GM21381 (cell line): Measurements from ENCODE around the gene SLC49A3.
"Not testable (repeated sequence)": the region's sequence is repeated elsewhere in the genome, so short reads cannot be mapped to it uniquely, and the experiment has no call there.

Source experiments
- ATAC-seq: cut with Tn5 transposase; IDR thresholded peaks from one replicate; pipeline ENCODE4 v1.9.1; 2021; ENCODE audit warnings: mild to moderate bottlenecking, moderate library complexity; ENCODE audit not compliant: unreplicated experiment

The SLC49A3 gene

DNA sequence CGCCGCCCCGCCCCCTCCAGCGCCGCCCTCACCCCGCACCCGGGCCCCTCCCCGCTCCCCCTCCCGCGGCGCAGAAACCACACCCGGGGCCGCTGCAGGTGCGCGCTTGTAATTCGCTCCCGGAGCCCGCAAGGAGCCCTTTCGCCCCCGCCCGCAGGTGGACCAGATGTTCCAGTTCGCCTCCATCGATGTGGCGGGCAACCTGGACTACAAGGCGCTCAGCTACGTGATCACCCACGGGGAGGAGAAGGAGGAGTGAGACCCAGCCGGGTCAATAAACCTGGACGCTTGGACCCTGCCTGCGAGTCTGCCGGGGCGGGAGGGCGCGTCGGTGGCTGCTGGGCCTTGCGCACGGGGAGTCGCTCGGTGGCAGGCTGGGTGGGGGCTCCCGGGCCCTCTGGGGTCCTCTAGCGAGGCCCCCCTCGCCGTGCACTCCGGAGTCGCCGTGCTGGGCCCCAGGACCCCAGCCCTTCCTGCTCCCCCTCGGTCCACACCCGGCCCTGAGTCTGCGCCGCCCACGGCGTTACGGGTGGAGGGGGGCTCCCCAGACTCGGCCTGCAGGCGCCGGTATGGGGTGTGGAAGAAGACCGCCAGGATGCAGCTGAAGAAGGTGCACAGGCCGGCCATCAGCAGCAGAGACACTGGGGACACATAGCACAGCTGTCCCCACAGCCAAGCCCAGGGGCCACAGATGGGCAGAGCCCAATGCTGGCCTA lies 7.1 kb downstream of the SLC49A3 start:
- ATAC-seq: no peak

- peak; percentile 41 for ATAC-seq
These were observed 7.9 kb downstream of the SLC49A3 start for GRCh38 chr4:680928-681645.

GRCh38 chr4:680551-680927 lies 8.4 kb downstream of the SLC49A3 start:
- ATAC-seq: no peak

DNA sequence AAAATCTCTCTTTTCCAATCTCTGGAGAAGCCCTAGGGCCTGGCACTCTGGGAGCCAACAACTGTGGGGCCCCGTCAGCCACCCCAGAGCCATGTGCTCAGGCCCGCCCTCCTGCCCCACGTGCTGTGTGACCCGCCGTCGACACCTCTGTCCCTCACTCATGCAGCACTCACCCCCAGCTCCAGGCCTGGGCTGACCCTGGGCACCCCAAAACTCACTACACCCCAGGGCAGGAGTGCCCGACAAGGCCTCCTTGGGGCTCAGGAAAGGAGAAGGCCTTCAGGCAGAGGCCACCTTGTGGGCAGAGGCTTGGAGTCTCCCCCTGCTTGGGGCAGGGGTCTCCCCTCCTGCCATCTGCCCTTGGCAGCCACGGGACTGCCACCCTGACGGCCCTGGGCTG lies 8.9 kb downstream of the SLC49A3 start:
- ATAC-seq: no peak

DNA sequence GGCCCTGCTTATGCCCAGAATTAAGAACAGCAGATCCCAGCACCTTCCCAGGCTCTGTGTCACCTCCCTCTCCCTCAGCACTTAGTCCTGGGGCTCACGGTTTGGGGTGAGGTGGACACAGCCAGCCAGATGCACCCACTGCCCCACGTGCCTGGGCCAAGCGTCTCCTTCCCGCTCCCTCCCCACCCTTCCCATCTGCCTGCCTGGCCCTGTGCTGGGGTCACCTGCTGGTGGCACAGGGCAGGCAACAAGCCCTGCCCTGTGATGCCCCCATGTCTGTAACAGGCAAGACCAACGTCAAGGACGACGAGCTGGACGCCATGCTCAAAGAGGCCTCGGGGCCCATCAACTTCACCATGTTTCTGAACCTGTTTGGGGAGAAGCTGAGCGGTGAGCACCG lies 9.3 kb downstream of the SLC49A3 start:
- ATAC-seq: no peak

DNA sequence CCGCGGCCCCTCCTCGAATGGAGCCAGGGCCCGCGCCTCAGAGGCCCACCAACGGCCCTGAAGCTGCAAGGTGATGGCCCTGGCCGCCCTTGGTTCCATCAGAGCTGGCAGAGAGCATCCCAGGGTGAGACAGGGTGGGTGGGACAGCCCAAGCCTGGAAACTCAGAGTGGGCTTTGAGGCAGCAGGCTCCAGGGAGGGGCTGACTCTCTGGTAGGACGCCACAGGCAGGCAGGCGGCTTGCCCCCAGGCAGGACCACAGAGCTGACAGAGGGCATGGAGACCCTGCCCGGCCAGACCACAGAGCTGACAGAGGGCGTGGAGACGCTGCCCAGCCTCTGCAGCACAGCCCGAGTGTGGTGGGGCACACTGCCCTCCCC lies 9.9 kb downstream of the SLC49A3 start:
- no peak for ATAC-seq

GRCh38 chr4:678331-679103 lies 10.4 kb downstream of the SLC49A3 start:
- no peak for ATAC-seq

- ATAC-seq: no peak
These were observed 11.3 kb downstream of the SLC49A3 start for GRCh38 chr4:677431-678293.

DNA sequence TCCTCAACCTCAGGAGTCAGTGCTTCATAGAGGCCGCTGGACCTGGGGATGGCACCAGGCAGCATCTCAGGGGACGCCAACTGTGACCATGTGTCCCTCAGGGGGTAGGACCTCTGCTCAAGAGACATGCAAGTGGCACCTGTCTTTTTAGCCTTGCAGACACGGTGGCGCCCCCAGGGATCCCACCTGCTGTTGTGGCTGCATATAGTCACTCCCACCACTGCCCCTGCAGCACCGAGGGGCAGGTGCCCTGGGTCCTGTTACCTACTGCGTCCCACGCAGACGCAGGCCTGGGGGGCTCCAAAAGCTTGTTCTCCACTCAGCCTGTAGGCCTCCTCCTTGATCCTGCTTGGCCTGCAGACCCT lies 12.1 kb downstream of the SLC49A3 start:
- ATAC-seq: no peak

DNA sequence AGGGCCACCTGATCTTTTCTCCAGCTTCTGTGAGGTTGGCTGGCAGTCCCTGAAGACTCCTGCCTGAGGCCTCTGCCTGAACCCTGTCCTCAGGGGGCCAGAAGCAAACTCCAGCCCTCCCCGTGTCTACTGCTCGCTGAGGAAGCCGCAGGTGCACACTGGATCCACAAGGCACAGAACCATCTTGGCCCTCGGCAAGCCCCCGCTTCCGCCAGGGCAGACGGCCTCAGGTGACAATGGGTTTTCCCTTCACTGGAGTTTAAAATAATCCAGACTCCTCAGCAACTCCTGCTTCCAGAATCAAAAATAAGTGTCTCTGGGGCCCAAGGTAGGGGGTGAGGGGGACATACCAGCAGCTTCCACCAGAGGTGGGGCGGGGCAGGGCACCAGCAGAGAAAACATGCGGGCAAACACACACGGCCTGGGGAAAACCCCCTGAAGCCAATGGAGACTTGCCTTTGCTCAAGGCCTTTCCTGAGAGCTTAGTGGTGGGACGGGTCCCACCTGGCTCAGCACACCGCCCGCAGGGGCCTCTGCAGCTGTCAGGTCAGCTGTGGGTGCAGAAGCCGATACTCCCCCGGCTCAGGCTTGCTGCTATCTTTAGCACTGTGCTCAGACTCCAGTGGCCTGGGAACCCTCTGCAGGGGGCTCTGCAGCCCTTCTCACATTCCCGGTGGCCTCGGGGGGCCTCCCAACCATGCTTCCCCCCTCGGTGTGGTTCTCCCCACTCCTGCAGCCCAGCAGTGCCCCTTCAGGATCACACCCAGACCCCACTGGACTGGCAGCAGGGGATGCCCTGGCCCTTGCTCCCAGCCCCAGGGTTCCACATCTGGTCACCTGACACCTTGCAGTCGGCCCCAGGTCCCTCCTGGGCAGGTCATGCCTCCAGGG lies 12.7 kb downstream of the SLC49A3 start:
- ATAC-seq: no peak

GRCh38 chr4:675036-675882 lies 13.7 kb downstream of the SLC49A3 start:
- no peak for ATAC-seq

DNA sequence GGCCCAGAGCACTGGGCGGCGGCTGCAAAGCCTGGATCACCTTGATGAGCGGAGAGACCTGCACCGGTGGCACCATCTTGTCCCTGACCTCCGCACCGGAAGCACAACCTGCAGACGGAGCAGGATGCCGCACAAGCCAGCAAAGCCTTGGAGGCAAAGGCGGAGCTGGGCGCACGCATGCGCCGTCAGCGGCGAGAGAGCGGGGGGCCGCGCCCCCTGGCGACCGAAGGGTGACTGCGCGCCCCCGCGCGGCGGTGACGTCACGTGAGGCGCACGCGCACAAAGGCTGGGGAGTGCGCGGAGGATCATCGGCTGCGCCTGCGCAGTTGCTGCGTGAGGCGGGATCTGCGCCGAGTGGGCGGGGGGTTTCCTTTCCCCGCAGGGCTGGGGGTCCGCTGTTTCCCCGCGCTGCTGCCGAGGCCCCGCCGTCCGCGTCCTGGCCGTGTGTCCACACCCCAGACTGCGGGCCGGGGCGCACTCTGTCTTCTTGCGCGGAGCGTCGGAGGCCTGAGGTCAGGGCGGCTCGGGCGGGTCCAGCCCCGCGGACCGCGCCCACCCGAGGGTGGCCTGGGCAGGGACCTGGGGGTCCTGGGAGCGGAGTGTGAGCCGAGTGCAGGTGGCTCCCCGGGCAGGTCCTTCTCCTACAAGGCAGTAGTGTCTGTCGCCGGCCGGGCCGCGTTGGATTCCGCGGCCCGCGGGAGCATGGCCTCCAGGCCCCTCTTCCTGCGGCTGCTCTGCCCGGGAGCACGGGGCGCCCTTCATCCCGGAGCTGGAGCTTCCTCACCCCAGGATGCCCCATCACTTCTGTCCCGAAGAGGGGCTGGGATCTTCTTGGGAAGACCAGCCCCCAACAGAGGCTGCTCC lies 14.5 kb downstream of the SLC49A3 start, which contains the start of the genes ATP5ME and MYL5:
ATP5ME (minus strand) TSS at position 105 of the 864 bp plus-strand sequence; CDS start at position 76, 29 bp downstream.
MYL5 (plus strand) TSS at position 371 of the 864 bp plus-strand sequence. CDS start 3,485 bp downstream, outside the sequence.
- peak; percentile 83 for ATAC-seq

GRCh38 chr4:673349-674091 lies 15.4 kb downstream of the SLC49A3 start:
- no peak for ATAC-seq

GRCh38 chr4:671769-672168 lies 17.2 kb downstream of the SLC49A3 start:
- ATAC-seq: no peak

DNA sequence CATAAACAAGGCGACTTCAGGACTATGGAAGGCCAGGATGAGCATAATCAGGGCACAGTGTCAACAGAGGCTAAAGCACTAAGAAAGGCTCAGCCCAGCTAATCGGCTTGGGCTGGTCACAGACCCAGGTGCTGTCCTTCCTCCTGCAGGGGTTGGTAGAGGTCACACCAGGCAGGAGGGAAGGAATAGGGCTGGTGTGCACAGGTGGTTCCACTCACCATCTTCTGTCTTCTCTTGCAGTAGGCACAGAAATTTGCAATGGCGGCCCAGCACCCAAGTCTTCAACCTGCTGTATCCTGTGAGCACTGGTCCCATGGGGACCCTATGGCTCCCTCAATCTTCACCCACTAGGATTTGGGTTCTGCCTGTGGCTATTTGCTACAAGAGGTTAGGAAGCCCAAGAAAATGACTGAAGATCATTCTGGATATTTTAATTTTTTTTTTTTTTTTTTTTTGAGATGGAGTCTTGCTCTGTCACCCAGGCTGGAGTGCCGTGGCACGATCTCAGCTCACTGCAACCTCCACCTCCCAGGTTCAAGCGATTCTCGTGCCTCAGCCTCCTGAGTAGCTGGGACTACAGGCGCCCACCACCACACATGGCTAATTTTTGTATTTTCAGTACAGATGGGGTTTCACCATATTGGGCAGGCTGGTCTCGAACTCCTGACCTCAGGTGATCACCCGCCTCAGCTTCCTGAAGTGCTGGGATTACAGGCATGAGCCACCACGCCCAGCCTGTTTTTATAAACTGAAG lies 19.0 kb downstream of the SLC49A3 start:
- ATAC-seq: not testable (repeated sequence)

DNA sequence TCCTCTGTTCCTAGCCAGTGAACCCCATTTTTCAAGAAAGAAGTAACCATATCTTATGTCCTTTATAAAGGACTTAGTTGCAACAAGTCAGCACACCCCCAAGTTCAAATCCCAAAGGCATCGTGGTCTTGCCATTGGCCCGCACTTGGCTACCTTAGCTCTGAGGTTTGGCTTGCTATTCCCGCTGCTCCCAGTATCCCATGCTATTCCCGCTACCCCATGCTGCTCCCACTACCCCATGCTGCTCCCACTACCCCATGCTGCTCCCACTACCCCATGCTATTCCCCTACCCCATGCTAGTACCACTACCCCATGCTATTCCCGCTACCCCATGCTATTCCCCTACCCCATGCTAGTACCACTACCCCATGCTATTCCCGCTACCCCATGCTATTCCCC lies 20.7 kb downstream of the SLC49A3 start:
- not testable (repeated sequence) for ATAC-seq
